ENCODE results near the gene MINDY3.

MINDY3 gene

GRCh38 chr10:15801641-15802040 lies 58.7 kb downstream of the MINDY3 start:
- H3K27ac Mint-ChIP-seq: no peak overlapping the region
- peaks cover 35% of the 10 kb centered on the region for H3K36me3 Mint-ChIP-seq (ENCODE audit: low read depth)
- no peak for TF ChIP-seq CTCF (IDR thresholded peaks at IDR 0.05)
- H3K9me3 Mint-ChIP-seq: peaks cover 14% of the 10 kb centered on the region
- H3K4me3 Mint-ChIP-seq: no peak overlapping the region
- peaks cover 38% of the 10 kb centered on the region for H3K4me1 Mint-ChIP-seq
- no peak for DNase-seq
- H3K27me3 Mint-ChIP-seq (ENCODE audit: low read depth, poor library complexity): no peaks in the 10 kb centered on the region

DNA sequence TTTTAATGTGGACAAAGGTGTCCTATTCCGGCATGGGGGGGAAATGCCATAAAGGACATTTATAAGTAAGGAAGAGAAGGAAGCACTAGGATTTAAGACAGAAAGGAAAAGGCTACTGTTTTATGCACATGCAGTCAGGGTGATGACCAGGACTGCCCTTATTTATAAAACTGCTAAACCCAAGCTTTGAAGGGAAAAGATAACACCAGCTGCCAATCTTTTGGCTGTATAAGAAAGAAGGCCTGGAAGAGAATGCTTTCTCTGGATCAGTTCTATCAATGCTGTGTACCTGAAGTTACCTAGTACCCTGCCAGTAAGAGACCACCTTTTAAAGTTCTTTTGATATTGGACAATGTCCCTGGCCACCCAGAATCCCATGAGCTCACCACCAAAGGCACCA lies 59.2 kb downstream of the MINDY3 start:
- Mint-ChIP-seq H3K4me3 (no peak overlapping the region), H3K36me3 (ENCODE audit: low read depth) (peaks cover 36% of the 10 kb centered on the region), H3K4me1 (peaks cover 42% of the 10 kb centered on the region), H3K9me3 (peaks cover 14% of the 10 kb centered on the region), H3K27ac (no peak overlapping the region), H3K27me3 (ENCODE audit: low read depth, poor library complexity) (no peaks in the 10 kb centered on the region)
- no peak for TF ChIP-seq CTCF (IDR thresholded peaks at IDR 0.05)
- no peak for DNase-seq

DNA sequence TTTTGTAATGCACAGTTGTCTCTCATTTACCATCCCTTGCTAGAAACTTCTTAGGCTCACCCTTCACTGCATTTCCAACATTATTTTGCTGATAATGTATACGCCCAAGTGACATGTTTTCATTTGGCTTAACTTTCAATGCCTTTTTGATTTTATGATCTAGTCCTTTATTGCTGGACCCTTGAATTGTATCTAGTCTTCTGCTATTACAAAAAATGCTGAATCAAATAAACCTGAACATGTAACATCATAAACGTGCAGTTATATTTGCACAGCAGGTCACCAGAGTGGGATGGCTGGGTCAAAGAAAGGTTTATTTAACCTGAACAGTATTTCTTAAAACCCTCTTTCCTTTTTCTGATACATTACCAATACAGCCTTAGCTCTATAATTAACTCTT lies 63.0 kb downstream of the MINDY3 start:
- Mint-ChIP-seq H3K27me3 (ENCODE audit: low read depth, poor library complexity) (no peaks in the 10 kb centered on the region), H3K4me3 (no peak overlapping the region)

GRCh38 chr10:15796762-15797161 lies 63.5 kb downstream of the MINDY3 start:
- Mint-ChIP-seq H3K4me3 (no peak overlapping the region), H3K4me1 (peaks cover 53% of the 10 kb centered on the region), H3K36me3 (ENCODE audit: low read depth) (peaks cover 44% of the 10 kb centered on the region), H3K27ac (peak overlapping the region; percentile 89), H3K27me3 (ENCODE audit: low read depth, poor library complexity) (no peaks in the 10 kb centered on the region), H3K9me3 (peaks cover 14% of the 10 kb centered on the region)
- no peak for DNase-seq
- TF ChIP-seq CTCF (IDR thresholded peaks at IDR 0.05): no peak

More for the DNA sequence above, 63.0 kb downstream of the MINDY3 start:
- TF ChIP-seq CTCF (IDR thresholded peaks at IDR 0.05): no peak
- Mint-ChIP-seq H3K36me3 (ENCODE audit: low read depth) (peaks cover 49% of the 10 kb centered on the region), H3K9me3 (peaks cover 14% of the 10 kb centered on the region), H3K4me1 (peaks cover 53% of the 10 kb centered on the region), H3K27ac (peak overlapping the region; percentile 44)
- no peak for DNase-seq

DNA sequence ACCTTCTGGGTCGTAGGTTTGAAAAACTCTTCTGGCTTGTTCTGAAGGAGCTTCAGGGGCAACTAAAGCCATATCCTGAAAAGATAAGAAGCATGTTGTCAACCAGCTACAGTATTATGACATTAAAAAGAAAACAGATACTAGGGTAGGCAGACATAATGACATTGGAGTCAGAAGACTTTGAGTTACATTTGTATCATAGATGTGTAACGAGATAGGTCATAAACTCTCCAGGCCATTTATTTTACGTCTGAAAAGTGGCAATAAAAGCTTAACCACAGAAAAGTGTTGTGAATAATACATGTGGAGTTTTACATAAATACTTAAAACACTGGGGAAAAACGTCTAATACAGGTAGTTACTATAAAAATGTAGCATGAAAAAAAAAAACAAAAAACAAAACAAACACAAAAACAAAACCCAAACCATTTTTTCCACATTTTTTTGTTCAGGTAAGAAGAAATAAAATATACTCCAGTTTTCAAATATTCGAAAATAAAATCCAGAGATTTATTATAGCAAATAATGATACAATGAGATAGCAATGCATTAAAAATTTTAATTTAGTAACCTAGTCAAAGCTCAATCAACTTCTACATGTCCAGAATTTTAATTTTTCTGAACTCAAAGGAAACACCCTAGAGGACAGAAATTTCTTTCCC lies 64.1 kb downstream of the MINDY3 start:
- H3K4me3 Mint-ChIP-seq: peak overlapping the region; percentile 21

More for the DNA sequence above, 64.1 kb downstream of the MINDY3 start:
- Mint-ChIP-seq H3K36me3 (ENCODE audit: low read depth) (peaks cover 39% of the 10 kb centered on the region), H3K27me3 (ENCODE audit: low read depth, poor library complexity) (no peaks in the 10 kb centered on the region), H3K4me1 (peaks cover 58% of the 10 kb centered on the region), H3K9me3 (peaks cover 14% of the 10 kb centered on the region), H3K27ac (peak overlapping the region; percentile 89)
- no peak for TF ChIP-seq CTCF (IDR thresholded peaks at IDR 0.05)
- no peak for DNase-seq

Data from nephron progenitor cell (in vitro differentiated cells).